Thyroid gland (tissue), 4 donors: ENCODE measurements around the gene CDK5.

ENCODE experiments used
- POLR2A ChIP-seq, 2 donors: fragments of 450-650 bp; IDR thresholded peaks; one replicate each; pipeline ENCODE4 v1.6.1; 2017; ENCODE audit warnings: antibody characterized with exemption in 2 of 2, mild to moderate bottlenecking in 2 of 2, moderate library complexity in 1 of 2
- TF ChIP-seq, protein P1 (sequence below), 6 experiments: fragments of 200-600 bp in 3 of 6; fragments of 450-650 bp in 3 of 6; sonication (generic) in 3 of 6; IDR thresholded peaks; one replicate each; pipeline ENCODE4 v1.5.1; 2016 to 2019; ENCODE audit warnings: antibody characterized with exemption in 6 of 6, mild to moderate bottlenecking in 2 of 6, inconsistent platforms in 1 of 6, moderate library complexity in 1 of 6

DNA sequence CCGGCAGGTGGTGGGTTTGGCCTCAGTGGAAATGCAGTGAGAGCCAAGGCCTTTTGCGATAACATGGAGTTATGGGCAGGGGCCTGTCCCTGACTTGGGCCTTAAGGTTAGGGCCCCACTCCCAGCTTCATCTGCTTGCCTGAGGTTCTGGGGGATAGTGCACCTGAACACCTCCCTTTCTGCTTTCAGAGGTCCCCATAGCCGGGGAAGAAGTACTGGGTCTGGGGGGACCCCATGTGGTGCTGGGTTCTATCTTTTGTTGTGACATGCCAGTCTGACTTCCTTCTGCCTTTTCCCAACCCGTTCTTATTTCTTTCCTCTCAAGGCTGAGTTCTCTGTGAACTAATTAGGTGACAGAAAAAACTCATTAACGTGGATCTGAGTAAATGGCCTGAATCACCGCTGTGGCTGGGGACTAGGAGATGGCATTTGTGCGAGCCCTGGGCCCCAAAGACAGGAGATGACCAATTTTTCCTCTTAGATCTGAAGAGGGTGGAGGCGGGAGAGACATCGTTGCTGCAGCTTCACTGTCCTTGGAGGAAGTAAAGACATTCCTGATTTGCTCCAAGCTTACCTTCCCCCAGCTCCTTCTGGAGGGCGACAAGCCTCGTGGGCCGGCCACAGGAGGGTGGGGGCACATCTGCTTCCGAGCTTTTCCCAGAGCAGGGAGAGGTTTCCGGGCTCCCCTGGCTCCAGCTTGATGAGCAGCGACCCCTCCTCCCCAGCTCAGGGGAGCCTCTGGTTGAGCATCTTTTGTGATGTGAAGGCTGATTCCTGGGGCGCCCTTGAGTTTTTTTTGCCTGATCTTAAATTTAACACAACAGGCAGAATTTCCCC is 30.5 kb upstream of the CDK5 start:
- TF ChIP-seq, protein P1, sequence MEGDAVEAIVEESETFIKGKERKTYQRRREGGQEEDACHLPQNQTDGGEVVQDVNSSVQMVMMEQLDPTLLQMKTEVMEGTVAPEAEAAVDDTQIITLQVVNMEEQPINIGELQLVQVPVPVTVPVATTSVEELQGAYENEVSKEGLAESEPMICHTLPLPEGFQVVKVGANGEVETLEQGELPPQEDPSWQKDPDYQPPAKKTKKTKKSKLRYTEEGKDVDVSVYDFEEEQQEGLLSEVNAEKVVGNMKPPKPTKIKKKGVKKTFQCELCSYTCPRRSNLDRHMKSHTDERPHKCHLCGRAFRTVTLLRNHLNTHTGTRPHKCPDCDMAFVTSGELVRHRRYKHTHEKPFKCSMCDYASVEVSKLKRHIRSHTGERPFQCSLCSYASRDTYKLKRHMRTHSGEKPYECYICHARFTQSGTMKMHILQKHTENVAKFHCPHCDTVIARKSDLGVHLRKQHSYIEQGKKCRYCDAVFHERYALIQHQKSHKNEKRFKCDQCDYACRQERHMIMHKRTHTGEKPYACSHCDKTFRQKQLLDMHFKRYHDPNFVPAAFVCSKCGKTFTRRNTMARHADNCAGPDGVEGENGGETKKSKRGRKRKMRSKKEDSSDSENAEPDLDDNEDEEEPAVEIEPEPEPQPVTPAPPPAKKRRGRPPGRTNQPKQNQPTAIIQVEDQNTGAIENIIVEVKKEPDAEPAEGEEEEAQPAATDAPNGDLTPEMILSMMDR (IDR thresholded peaks at IDR 0.05): no peak
- TF ChIP-seq POLR2A (IDR thresholded peaks at IDR 0.05): no peak
